ACC112 (cell line): Measurements from ENCODE around the gene NEO1.

ENCODE experiments used
- H2AFZ ChIP-seq: fragments of 200-600 bp; sonication (generic); one replicate; pipeline ENCODE4 v1.6.0; 2017; ENCODE audit warnings: antibody characterized with exemption, low read length; ENCODE audit not compliant: unreplicated experiment
- H3K27ac ChIP-seq: fragments of 200-600 bp; sonication (generic); 2 replicates; pipeline ENCODE4 v1.5.1; 2014; ENCODE audit warnings: low read depth, mild to moderate bottlenecking, antibody characterized with exemption, low read length, moderate library complexity
- H3K27me3 ChIP-seq: fragments of 200-600 bp; sonication (generic); 2 replicates; pipeline ENCODE4 v1.6.1; 2014; ENCODE audit warnings: mild to moderate bottlenecking, antibody characterized with exemption, low read length, moderate library complexity, mixed read lengths; ENCODE audit not compliant: insufficient read depth
- H3K36me3 ChIP-seq: fragments of 200-600 bp; sonication (generic); 2 replicates; pipeline ENCODE4 v1.6.1; 2016; ENCODE audit warnings: mild to moderate bottlenecking, antibody characterized with exemption, low read length, moderate library complexity, mixed read lengths; ENCODE audit not compliant: insufficient read depth
- H3K4me1 ChIP-seq: fragments of 200-600 bp; sonication (generic); one replicate; pipeline ENCODE4 v1.6.1; 2016; ENCODE audit warnings: low read length, mixed read lengths; ENCODE audit not compliant: insufficient read depth, unreplicated experiment, control insufficient read depth
- H3K4me3 ChIP-seq: fragments of 200-600 bp; sonication (generic); 2 replicates; pipeline ENCODE4 v1.5.1; 2014; ENCODE audit warnings: mild to moderate bottlenecking, low read depth, low read length
- H3K79me2 ChIP-seq: fragments of 200-600 bp; sonication (generic); one replicate; pipeline ENCODE4 v1.6.0; 2016; ENCODE audit warnings: low read length; ENCODE audit not compliant: control insufficient read depth, unreplicated experiment, insufficient read depth

Gene NEO1

GRCh38 chr15:73114064-73114463 is 61.8 kb downstream of the NEO1 start:
- no peaks in the 10 kb centered on the region for H3K79me2 ChIP-seq
- H2AFZ ChIP-seq: no peak overlapping the region
- H3K4me1 ChIP-seq: no peaks in the 10 kb centered on the region
- H3K4me3 ChIP-seq: no peak overlapping the region
- no peaks in the 10 kb centered on the region for H3K27me3 ChIP-seq
- no peaks in the 10 kb centered on the region for H3K36me3 ChIP-seq
- H3K27ac ChIP-seq: no peak overlapping the region

DNA sequence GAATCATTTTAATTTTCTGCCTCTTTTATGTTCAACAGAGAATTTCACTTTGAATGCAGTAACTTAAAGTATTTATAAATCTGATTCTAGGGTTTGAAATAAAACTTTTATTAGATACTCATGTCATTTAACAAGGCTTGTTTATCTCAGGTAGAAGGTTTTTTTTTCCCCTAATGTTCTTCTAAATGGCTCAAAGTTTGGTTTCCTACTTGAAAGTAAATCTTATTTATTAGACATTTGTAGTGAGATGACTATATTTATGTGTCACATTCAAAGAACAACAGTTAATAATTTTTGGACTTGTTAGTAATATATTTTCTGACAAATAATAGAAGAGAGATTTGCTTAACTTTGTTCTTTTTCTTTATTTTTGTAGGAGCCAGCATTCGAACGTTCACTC is 63.9 kb downstream of the NEO1 start:
- Histone ChIP-seq H3K27me3 (no peaks in the 10 kb centered on the region), H3K4me1 (no peaks in the 10 kb centered on the region), H3K36me3 (no peaks in the 10 kb centered on the region), H3K27ac (no peak overlapping the region), H3K4me3 (no peak overlapping the region), H3K79me2 (no peaks in the 10 kb centered on the region), H2AFZ (no peak overlapping the region)

DNA sequence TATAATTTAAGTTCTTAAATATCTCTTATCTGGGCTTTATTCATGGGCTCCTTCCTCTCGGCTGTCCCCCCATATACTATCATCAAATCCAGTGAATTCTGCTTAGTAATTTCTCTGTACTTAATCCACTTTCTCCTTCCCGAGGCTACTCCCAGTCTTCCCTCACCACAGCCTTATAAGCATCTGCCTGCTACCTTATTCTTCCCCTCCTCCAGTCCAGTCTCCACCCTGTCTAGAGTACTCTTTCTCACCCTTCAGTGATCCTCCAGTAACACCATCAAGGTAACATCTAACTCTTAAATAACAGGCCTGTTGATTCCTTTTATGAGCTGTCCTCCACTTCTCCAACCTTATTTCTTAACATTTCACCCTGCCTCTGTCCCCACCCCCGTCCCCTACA is 65.8 kb downstream of the NEO1 start:
- Histone ChIP-seq H2AFZ (no peak overlapping the region), H3K27me3 (no peaks in the 10 kb centered on the region), H3K4me3 (no peak overlapping the region), H3K4me1 (no peaks in the 10 kb centered on the region), H3K79me2 (no peaks in the 10 kb centered on the region), H3K27ac (no peak overlapping the region), H3K36me3 (no peaks in the 10 kb centered on the region)

- H3K79me2 ChIP-seq: no peaks in the 10 kb centered on the region
- H3K27me3 ChIP-seq: no peaks in the 10 kb centered on the region
- H3K36me3 ChIP-seq: no peaks in the 10 kb centered on the region
- H2AFZ ChIP-seq: no peak overlapping the region
- H3K27ac ChIP-seq: no peak overlapping the region
- no peaks in the 10 kb centered on the region for H3K4me1 ChIP-seq
- no peak overlapping the region for H3K4me3 ChIP-seq
Observed at GRCh38 chr15:73119478-73119877, 67.2 kb downstream of the NEO1 start.

GRCh38 chr15:73120269-73120668 is 68.0 kb downstream of the NEO1 start:
- H2AFZ ChIP-seq: no peak overlapping the region
- H3K4me1 ChIP-seq: peaks cover 5% of the 10 kb centered on the region
- no peaks in the 10 kb centered on the region for H3K79me2 ChIP-seq
- H3K27ac ChIP-seq: no peak overlapping the region
- no peaks in the 10 kb centered on the region for H3K36me3 ChIP-seq
- H3K4me3 ChIP-seq: no peak overlapping the region
- no peaks in the 10 kb centered on the region for H3K27me3 ChIP-seq

- no peaks in the 10 kb centered on the region for H3K79me2 ChIP-seq
- H3K4me3 ChIP-seq: no peak overlapping the region
- H2AFZ ChIP-seq: no peak overlapping the region
- H3K27me3 ChIP-seq: no peaks in the 10 kb centered on the region
- no peaks in the 10 kb centered on the region for H3K36me3 ChIP-seq
- no peak overlapping the region for H3K27ac ChIP-seq
- H3K4me1 ChIP-seq: peaks cover 5% of the 10 kb centered on the region
Observed at GRCh38 chr15:73125219-73125618, 73.0 kb downstream of the NEO1 start.

- H2AFZ ChIP-seq: no peak overlapping the region
- H3K4me3 ChIP-seq: no peak overlapping the region
- no peak overlapping the region for H3K27ac ChIP-seq
- H3K36me3 ChIP-seq: no peaks in the 10 kb centered on the region
- peaks cover 5% of the 10 kb centered on the region for H3K4me1 ChIP-seq
- no peaks in the 10 kb centered on the region for H3K27me3 ChIP-seq
- no peaks in the 10 kb centered on the region for H3K79me2 ChIP-seq
Observed at GRCh38 chr15:73127302-73127936, 75.2 kb downstream of the NEO1 start.

GRCh38 chr15:73130830-73131229 is 78.6 kb downstream of the NEO1 start:
- Histone ChIP-seq H3K4me3 (no peak overlapping the region), H3K36me3 (no peaks in the 10 kb centered on the region), H3K27me3 (no peaks in the 10 kb centered on the region), H3K4me1 (no peaks in the 10 kb centered on the region), H2AFZ (no peak overlapping the region), H3K79me2 (no peaks in the 10 kb centered on the region), H3K27ac (no peak overlapping the region)

- Histone ChIP-seq H3K36me3 (no peaks in the 10 kb centered on the region), H3K27me3 (no peaks in the 10 kb centered on the region), H2AFZ (no peak overlapping the region), H3K4me3 (no peak overlapping the region), H3K4me1 (no peaks in the 10 kb centered on the region), H3K27ac (no peak overlapping the region), H3K79me2 (no peaks in the 10 kb centered on the region)
Observed at GRCh38 chr15:73134196-73134595, 81.9 kb downstream of the NEO1 start.

DNA sequence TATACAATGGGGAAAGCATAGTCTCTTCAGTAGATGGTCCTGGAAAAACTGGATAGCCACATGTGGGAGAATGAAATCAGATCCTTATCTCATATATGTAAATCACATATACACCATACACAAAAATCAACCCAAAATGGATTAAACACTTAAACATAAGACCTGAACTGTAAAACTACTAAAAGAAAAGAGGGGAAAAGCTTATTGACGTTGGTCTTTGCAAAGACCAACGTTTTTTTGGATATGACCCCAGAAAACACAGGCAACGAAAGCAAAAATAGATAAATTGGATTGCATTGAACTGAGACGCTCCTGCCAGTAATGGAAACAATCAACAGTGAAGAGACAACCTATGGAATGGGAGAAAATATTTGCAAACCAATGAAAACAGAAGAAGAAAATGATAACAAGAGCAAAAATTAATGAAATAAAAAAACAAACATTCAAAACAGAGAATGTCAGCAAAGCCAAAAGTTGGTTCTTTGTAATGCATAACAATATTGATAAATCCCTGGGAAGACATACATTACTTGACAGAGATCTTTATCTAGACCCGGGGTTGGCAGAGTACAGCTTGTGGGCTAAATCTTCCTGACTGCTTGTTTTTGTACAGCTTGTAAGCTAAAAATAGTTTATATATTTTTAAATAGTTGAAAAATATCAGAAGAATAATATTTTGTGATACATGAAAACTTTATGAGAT is 86.9 kb downstream of the NEO1 start:
- H3K4me1 ChIP-seq: no peaks in the 10 kb centered on the region
- no peak overlapping the region for H2AFZ ChIP-seq
- H3K27ac ChIP-seq: no peak overlapping the region
- H3K4me3 ChIP-seq: no peak overlapping the region
- no peaks in the 10 kb centered on the region for H3K36me3 ChIP-seq
- H3K27me3 ChIP-seq: no peaks in the 10 kb centered on the region
- no peaks in the 10 kb centered on the region for H3K79me2 ChIP-seq
